ENCODE data around the gene TMEM184C. TPM values are rescaled to one million over a fixed set of nuclear protein-coding genes. Genes with fewer than 3 reads are reported as not detected.

The TMEM184C gene
- total RNA-seq, 1 experiment from 2014 or later, result 43.8 TPM

- Histone ChIP-seq H4K20me1 (ENCODE audit: control insufficient read depth, insufficient read depth, insufficient read length) (no peaks in the 10 kb centered on the region), H4K5ac (ENCODE audit: insufficient read length, low read depth, low read length) (no peak overlapping the region), H3K27ac (ENCODE audit: insufficient read length, low read depth, low read length) (no peak overlapping the region), H4K91ac (ENCODE audit: insufficient read length, low read depth, low read length) (no peak overlapping the region), H3K27me3 (ENCODE audit: insufficient read depth, low read length) (no peaks in the 10 kb centered on the region), H3K23me2 (ENCODE audit: insufficient read length, low read depth, low read length, poor library complexity, severe bottlenecking) (no peaks in the 10 kb centered on the region), H2BK120ac (ENCODE audit: low read depth, low read length, poor library complexity, severe bottlenecking) (no peak overlapping the region), H3T11ph (ENCODE audit: low read length) (no peak overlapping the region), H2BK12ac (ENCODE audit: insufficient read length, low read depth, low read length) (no peak overlapping the region), H2BK20ac (ENCODE audit: low read depth, low read length, poor library complexity, severe bottlenecking) (no peak overlapping the region), H3K9me3 (ENCODE audit: control insufficient read depth, low read depth, low read length) (no peaks in the 10 kb centered on the region), H3K4me2 (ENCODE audit: insufficient read depth, insufficient read length, low read length) (no peak overlapping the region), H3K4me1 (ENCODE audit: insufficient read depth, low read length) (no peaks in the 10 kb centered on the region; the same call in 1 of the 2 replicates), H2AK5ac (ENCODE audit: insufficient read length, low read length) (no peak overlapping the region), H3K14ac (ENCODE audit: insufficient read depth, low read length) (no peak overlapping the region), H3K18ac (ENCODE audit: insufficient read length, low read depth, low read length) (no peak overlapping the region), H4K8ac (replicated peaks; ENCODE audit: insufficient read length, low read depth, low read length) (no peak overlapping the region), H3K79me1 (ENCODE audit: insufficient read depth, low read depth, low read length, poor library complexity, severe bottlenecking) (no peaks in the 10 kb centered on the region), H3K4ac (ENCODE audit: low read depth, low read length) (no peak overlapping the region), H3K79me2 (ENCODE audit: insufficient read depth, low read length) (no peaks in the 10 kb centered on the region), H2BK15ac (ENCODE audit: low read depth, low read length) (no peak overlapping the region), H3K23ac (ENCODE audit: insufficient read length, low read depth, low read length) (no peak overlapping the region), H3K9ac (ENCODE audit: extremely low read depth, insufficient read length, low read length) (no peak overlapping the region), H3K56ac (ENCODE audit: insufficient read length, low read depth, low read length) (no peak overlapping the region), H2AFZ (ENCODE audit: low read length) (no peak overlapping the region), H2BK5ac (ENCODE audit: insufficient read length, low read length) (no peak overlapping the region)
- Mint-ChIP-seq H3K36me3 (ENCODE audit: insufficient read depth in 1 of 3, low read depth in 3 of 3) (peaks cover 22 to 71% (median 49%) of the 10 kb centered on the region in 3 experiments; a peak in 6 of 7 replicates), H3K4me3 (no peak overlapping the region), H3K27ac (no peak overlapping the region; a peak in 1 of 7 replicates), H3K27me3 (ENCODE audit: low read depth) (no peaks in the 10 kb centered on the region), H3K4me1 (peaks cover 26 to 32% of the 10 kb centered on the region in 2 experiments), H3K9me3 (no peaks in the 10 kb centered on the region)
- no CpG with 5 or more reads among the region's 1 CpG for WGBS (ENCODE audit: extremely low coverage, insufficient read length, low lambda C conversion rate)
- no peak for DNase-seq
- TF ChIP-seq CTCF (conservative IDR thresholded peaks at IDR 0.05), result no peak
Measured at GRCh38 chr4:147629783-147630730, 12.9 kb downstream of the TMEM184C start.
